ENCODE measurements around the gene ABCF1.

GRCh38 chr6:30562470-30563425, 8.5 kb upstream of the ABCF1 start:
- TF ChIP-seq POLR2AphosphoS5 (IDR thresholded peaks at IDR 0.05; ENCODE audit: low read depth, low read length): no peak
- no peak for TF ChIP-seq POLR2A (IDR thresholded peaks at IDR 0.05; ENCODE audit: low read depth, low read length)
- no peak for TF ChIP-seq TAF1 (IDR thresholded peaks at IDR 0.05; ENCODE audit: borderline replicate concordance, low read depth, low read length)
